Activated CD8-positive, alpha-beta memory T cell treated with anti-CD3 and anti-CD28 coated beads for 48 hours (primary cell): ENCODE measurements around the gene PSME3.
A peak's percentile ranks its signal among the peaks of the same experiment; 100 is the strongest.

Experiments used
- DNase-seq, 3 experiments: peaks; one replicate each; pipeline ENCODE4 v3.0.0-alpha.2; 2020; ENCODE audit warnings: low read depth in 2 of 3, low spot score in 2 of 3

The PSME3 gene

GRCh38 chr17:42832934-42833766 lies at the start of gene PSME3:
TSS of gene PSME3 (plus strand) at chr17:42833397. CDS start at chr17:42833632, 235 bp downstream.
- DNase-seq = peak; percentile 85 to 90 (median 88)

- DNase-seq = no peak
These were observed 49.4 kb upstream of the PSME3 start for GRCh38 chr17:42783791-42784138.

- DNase-seq = no peak
These were observed 48.8 kb upstream of the PSME3 start for GRCh38 chr17:42784409-42784808.

GRCh38 chr17:42784811-42785592 lies 48.2 kb upstream of the PSME3 start:
- DNase-seq = no peak

- no peak for DNase-seq
These were observed 45.9 kb upstream of the PSME3 start for GRCh38 chr17:42787266-42787665.

- DNase-seq = no peak
These were observed 41.2 kb upstream of the PSME3 start for GRCh38 chr17:42791948-42792347.

- DNase-seq = no peak
These were observed 40.7 kb upstream of the PSME3 start for GRCh38 chr17:42792545-42792944.

GRCh38 chr17:42795061-42795460 lies 38.1 kb upstream of the PSME3 start:
- no peak for DNase-seq

- DNase-seq = no peak
These were observed 37.7 kb upstream of the PSME3 start for GRCh38 chr17:42795465-42795864.

- no peak for DNase-seq
These were observed 37.0 kb upstream of the PSME3 start for GRCh38 chr17:42796066-42796758.

GRCh38 chr17:42797067-42798007 lies 35.9 kb upstream of the PSME3 start:
- DNase-seq = no peak

- DNase-seq = no peak
These were observed 35.2 kb upstream of the PSME3 start for GRCh38 chr17:42798011-42798382.

GRCh38 chr17:42798383-42799380 lies 34.5 kb upstream of the PSME3 start, which contains the start of the genes CNTD1 and COA3:
TSS of gene CNTD1 (plus strand) at chr17:42798861. CDS start at chr17:42799068, 207 bp downstream.
TSS of gene COA3 (minus strand) at chr17:42798704. CDS start at chr17:42798681, 23 bp downstream.
- peak in 2 of 3 experiments; percentile 61 to 68 for DNase-seq

- no peak for DNase-seq
These were observed 29.9 kb upstream of the PSME3 start for GRCh38 chr17:42803074-42803883.

- no peak for DNase-seq
These were observed 28.3 kb upstream of the PSME3 start for GRCh38 chr17:42804918-42805367.

GRCh38 chr17:42806249-42806648 lies 26.9 kb upstream of the PSME3 start:
- DNase-seq = no peak

GRCh38 chr17:42809250-42809649 lies 23.9 kb upstream of the PSME3 start:
- DNase-seq = no peak
